ENCODE data around the gene CENPP.

CENPP gene

DNA sequence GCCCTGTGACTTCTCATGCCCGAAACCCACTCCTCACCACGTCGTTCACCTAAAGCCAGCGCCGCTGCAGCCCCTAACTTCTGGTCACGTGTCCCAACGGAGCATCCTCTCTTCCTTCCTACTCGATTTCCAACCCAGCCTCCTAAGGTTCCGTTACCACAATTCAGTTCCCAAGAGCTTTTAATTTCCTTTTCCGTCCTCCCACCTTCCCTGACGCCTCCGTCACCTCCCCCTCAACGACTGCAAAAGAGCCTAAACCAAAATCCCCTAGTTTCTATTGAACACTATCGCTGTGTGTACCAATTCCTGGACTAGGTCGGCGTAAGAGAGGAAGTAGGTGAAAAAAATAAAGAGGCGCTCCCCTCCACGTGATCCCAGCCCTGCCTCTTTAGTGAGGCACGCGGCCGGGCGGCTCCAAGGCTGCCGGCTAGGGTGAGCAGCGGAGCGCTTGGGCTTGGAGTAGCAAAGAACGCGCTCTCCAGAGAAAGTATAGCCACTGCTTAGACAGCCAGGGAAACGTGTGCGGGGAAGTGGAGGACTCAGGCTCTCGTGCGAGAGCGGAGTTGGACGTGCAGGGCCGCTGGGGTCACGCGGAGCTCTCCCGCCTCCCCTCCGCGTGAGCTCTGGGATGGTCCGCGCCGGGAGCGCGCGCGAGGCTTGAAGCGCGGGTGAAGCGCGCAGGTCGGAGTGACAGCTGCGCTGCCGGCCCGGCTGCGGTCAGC lies at the start of gene CENPP, which contains the start of gene NOL8:
CENPP (plus strand) TSS at position 685 of the 722 bp plus-strand sequence.
NOL8 (minus strand) TSS at position 82 of the 722 bp plus-strand sequence. CDS start 1,189 bp downstream, outside the sequence.
- DNase-seq, result peak; percentile 95

DNA sequence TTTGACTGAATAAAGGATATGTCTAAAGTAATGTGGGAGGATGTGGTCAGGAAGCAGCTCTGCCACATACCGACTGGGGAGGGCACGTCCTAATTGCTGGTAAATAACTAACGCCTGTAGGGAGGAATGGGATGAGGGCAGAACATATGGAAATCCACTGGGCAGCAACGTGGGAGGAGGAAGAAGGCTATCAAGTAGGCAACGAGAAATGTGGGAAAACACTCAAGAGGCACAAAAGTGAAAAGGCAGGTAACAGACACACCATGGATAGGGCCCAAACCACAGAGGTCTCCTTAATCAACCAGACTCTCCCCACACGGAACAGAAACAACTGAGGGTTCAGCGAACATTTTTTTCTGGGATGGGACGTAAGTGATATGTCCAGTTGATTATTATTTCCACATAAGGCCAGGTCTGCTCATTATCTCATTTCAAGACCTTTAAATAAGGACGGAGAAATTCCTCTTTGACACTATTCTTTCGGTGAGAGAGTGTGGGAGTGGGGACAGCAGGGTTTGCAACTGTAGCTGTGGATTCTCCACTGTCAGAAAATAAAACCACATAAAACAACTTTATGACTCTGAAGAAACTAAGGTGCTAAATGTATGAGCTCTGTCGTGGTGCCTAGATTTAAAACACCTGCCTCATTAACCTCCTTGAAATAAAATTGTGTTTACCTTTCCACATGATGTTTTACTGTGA lies 49.3 kb upstream of the CENPP start:
- no peak for DNase-seq

DNA sequence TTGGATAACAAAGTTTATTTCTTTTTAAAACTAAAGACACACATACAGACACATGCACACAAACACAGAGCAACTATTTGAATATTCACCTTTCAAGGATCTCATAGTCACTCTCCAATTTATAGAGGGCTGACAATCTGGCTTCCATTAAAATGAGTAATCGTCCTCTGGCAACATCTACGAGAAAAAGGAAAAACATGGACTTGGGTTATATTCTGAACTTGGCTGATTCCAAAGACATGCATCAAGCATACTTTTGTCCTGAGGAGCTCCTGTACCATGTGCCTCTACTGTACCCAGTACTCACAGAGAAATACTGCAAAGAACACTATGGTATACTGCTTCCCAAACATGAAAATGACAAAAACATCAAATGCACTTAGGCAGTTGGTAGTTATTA lies 47.6 kb upstream of the CENPP start:
- no peak for DNase-seq

DNA sequence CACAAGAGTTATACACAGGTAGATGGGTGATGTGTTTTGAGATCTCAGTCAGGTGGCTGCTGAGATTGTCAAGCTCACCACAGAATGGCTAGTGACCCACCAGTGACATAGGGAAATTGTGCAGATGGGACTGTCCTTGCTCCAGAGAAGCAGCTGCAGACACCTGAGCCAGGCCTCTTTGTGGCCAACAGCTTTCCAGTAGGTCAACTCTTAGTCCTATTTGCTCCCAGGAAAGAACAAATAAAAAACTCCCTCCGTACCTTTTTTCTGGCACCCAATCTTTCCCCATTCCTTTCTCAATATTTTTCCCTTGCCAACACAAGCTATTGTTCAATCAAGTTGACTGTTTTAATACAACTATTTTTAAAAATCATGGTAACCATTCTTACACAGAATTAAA lies 46.5 kb upstream of the CENPP start:
- no peak for DNase-seq

DNA sequence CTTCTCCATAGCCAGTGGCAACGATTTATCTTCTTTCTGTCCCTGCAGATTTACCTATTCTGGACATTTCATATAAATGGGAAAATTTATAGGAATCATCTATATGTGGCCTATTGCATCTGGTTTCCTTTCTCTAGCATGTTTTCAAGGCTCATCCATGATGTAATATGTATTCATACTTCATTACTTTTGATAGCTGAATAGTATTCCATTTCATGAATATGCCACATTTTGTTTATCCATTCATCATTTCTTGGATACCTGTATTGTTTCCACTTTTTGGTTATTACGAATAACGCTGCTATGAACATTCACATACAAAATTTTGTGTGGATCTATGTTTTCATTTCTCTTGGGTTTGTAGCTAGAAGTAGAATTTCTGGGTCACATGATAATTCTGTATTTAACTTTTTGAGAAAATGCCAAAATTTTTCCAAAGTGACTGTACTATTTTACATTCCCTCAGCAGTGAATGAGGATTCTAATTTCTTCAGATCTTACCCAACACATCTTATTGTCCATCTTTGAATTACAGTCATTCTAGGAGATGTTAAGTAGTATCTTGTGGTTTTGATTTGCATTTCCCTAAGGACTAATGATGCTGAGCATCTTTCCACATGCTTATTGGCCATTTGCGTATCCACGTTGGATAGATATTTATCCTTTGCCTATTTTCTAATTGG lies 35.9 kb upstream of the CENPP start:
- no peak for DNase-seq

DNA sequence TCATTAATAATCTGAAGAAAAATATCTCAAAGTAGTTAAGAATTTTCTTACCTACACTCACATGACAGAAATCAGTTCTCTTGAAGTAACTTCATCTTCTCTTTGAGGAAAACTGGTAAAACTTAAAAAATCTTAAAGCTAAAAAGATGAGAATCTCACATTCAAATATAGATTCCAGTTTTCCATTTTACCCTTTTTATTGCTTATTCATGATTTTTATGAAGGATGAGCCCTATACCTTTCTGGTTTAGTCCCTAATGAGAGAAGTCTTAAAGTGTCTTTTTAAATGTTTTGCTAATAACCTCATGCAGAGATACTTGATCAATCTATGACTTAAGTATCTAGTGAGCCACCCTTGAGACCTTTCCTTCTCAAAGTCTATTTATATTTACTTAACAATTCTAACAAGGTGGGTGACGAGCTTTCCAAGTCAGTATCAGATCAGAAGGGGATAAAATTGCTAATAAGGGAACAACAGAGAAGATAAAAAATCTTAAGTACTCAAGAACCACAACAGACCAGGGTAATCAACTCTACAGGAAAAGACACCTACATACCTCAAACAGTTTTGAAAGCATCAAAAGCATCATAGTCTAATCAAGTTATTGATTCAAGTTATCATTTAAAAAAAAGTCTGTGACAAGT lies 34.8 kb upstream of the CENPP start:
- DNase-seq, result no peak

DNA sequence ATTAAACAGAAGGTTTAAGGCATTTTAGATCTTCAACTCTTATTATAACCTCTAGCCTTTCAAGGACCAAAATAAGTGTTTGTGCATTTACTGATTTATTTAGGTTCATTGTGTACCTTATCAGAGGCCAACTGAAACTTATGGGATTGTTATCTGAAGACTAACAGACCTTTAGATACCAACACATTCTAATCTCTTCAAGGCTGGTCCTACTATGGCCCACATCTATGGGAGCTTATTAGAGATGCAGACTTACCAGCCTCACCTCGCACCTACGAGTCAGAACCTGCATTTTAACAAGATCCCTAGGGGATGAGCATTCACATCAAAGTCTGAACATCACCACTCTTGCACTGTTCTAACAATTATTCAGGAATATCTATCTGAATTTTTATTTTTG lies 34.2 kb upstream of the CENPP start:
- no peak for DNase-seq

DNA sequence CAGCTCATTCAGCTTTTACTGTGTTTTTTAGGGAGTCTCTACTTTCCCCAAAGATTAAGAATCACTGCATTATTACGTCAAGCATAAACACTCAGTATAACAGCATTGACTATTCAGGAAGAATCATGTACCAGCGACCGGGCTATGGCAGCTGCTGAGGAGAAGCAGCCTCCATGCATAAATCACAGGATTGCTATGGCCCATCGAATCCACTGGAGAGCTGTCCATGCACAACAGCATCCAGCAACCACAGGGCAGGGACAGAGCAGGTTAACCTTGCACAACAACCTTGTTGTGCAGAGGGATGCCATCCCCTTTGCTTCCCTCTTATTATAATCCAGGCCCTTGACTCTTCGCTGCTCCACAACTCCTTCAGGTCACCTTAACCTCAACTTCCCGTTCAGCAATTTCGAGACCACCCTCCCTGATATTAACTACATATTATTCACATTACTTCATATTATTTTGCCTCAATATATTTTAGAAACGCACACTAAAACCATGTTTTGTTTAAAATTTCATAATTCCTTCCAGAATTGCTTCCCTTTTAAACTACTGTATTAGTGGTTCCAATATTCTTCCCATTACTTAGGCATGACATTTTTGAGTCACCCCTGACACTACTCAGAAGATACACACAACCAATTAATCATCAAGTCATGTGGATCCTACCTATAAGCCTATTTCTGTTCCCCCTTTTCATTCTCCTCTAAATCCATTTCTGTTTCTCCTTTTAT lies 33.2 kb upstream of the CENPP start:
- DNase-seq, result no peak

DNA sequence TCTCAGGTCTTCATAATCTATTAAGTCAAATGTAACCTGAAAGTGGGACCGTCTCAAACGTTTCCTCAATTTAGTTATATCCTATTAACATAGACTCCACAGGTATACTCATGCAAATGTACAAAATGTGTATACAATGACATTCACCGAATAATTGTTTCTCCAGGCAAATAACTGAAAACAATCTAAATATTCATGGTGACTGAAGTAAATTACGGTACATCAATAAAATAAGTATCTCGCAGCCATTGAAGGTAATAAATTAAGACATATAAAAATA lies 32.7 kb upstream of the CENPP start:
- no peak for DNase-seq

DNA sequence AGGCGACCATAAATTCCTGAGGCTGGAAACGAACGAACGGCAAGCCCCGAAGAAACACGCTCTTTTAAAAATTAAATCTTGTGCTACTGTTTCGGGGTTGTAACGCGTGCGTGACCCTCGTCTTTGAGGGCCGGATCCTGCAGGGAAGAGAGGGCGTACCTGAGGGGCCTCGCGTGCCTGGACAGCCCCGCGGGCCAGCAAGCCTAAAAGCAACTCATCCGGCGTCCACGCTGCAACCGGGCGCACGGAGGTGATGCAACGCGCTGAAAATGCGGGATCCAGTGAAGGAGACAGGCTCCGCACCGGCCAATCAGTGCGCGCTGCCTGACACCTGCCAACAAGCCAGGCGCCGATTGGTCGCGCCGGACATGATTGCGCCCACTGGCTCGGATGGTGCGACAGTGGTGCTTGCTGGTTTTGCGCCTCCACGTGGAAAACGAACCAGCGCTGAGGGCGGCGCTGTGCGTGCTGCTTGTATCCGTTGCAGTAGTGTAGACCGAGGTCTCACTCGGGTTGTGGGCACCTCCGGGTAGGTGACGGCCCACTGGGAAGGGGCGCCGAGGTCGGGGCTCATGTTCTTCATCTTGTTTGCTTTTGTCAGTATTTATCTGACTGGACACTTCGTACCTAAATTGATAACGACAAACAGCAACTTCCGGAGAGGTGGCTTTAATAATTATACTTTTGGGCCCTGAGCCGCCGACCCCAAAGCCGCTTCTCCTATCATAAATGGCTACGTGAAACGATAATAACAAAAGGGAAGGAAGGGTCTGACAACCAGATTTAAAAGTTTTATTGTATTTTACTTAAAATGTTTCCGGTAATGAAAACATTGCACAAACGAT lies 32.1 kb upstream of the CENPP start, which contains the start of gene IARS1:
IARS1 (minus strand) TSS at position 246 of the 845 bp plus-strand sequence. CDS start 4,278 bp downstream, outside the sequence.
- peak; percentile 94 for DNase-seq

DNA sequence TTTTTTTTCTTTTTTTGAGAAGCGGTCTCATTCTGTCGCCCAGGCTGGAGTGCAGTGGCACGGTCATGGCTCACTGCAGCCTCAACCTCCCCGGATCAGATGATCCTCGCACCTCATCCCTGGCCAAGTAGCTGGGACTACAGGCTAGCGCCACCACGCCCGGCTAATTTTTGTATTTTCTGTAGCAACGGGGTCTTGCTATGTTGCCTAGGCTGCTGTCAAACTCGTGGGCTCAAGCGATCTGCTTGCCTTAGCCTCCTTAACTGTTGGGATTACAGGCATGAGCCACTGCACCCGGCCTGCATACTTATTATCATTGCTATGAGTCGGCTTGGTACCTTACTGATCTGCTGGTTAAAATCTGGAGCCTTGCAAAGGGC lies 31.5 kb upstream of the CENPP start:
- DNase-seq, result peak; percentile 1

DNA sequence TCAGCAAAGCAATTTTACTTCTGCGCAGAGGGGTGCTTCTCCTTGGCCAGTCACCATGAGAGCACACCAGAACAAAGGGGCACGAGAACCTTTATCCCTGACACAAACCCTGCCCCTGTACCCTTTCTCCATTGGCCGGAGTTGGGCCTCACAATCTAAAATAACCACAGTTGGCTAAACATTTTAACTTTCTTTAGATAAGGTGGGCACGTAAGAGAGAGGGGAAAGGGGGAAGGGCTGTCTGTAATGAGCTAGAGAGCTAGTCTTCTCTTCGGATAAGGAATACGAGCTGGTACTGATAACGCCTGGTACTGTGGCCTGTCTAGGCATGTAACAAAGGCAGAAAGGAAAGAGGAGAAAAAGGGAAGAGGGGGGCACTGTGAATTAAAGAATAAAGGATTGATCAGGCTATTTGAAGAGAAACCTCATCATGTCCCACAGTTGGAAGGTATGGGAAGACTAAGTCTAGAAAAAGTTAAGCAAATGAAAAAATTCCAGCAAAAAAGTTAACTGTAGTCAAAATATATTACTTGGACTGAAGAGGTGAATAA lies 30.4 kb upstream of the CENPP start:
- no peak for DNase-seq

DNA sequence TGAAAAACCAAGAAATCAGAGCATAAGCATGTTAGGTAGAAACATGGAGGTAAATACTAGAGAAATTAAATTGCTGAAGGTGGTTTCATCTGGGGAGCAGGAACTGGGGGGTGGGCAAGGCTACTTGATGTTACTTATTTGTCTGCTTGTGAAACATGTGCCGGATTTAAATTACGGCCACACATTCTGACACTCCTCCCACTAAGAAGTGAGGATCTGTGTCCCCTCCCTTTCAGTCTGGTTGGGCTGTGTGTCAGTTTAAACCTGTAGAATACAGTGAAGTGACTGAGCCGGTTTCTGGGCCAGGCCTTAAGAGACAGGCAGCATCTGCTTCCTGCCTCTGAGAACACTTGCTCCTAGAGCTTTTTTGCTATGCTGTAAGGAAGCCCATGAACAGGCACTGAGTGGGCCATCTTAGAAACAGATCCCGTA lies 29.9 kb upstream of the CENPP start:
- no peak for DNase-seq

DNA sequence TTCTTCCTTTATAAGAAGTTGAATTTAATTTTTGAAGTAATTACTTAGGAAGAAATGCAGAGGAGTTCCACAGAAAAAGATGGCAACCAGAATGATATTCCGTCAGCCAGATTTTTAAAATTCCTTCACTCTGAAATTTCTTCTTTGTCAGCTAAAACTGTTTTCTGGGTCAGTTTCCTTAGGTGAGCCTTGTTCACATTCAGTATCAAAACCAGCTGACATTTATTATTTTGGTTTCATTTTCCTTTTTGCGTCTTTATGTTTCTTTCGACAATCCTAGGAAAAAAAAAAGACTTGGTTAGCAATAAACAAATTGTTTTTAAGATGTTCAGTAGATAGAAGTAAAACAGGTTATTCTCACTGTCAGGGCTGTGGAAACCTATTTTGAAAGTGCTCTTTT lies 28.1 kb upstream of the CENPP start:
- no peak for DNase-seq

DNA sequence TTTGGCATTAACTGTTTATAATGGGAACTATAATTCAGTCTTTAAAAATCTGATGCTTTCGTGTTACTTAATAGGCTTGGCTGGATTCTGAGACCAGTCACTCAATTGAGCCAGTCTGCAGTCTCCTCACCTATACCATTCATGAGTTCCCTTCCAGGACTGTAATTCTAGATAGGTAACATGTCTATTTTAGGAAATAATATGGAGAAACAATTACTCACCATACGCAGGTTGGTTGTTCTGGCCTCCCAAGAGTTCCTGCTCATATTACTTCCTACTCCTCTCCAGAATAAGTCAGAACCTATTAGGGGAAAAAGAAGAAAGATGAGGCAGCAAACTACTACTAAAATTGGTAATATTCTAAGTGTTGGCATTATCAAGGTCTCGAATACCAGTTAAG lies 27.7 kb upstream of the CENPP start:
- no peak for DNase-seq

DNA sequence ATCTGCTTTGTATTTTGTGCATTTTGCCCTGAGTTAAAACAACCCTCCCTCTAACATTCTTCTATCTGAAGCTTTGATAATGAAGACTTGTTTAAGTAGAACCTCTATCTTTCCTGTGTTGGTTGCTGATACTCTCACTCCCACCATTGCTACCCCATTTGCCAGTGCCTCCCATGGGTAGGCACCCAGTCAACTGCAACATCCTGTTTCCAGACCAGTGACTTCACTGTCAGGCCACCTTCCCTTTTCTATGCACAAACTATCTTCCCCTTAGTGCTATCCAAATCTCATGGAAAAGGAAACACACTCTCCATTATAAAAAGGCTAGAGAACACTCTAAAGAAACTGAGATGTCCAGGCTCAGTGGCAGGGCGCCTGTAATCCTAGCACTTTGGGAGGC lies 26.6 kb upstream of the CENPP start:
- DNase-seq, result no peak

DNA sequence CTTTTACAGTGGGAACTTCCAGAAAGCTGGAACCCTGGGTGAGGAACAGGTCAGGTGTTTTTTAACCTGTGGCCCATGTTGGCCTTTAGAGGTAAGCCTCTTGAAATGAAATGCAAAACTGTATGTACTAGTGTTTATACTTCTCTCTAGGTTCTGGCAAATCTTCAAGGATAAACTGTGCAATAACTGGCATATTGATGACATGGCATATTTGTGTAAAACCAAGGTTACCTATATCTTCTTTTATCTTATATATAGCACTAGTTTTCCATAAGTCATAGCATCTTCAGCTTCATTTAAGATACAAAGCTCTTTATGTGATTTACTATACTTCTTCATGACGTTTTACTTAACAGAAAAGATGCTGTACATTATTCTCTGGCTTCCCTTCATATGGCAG lies 24.8 kb upstream of the CENPP start:
- no peak for DNase-seq

DNA sequence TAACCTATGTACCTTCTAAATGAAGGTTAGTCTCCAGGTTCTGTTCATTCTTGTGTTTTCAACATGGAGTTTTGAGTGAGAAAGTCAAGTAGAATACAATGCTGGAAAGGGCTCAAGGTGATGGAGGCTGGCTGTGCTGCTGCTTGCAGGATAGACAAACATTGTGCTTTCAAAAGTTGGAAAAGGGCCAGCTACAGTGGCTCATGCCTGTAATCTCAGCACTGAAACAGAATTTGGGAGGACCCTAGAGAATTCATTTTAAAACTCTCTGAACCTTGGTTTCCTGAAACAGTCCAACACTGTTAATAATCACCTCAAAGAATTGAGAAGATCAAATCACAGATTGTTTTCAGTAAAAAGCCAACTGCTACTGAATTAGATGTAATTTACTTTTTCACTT lies 16.9 kb upstream of the CENPP start:
- no peak for DNase-seq

DNA sequence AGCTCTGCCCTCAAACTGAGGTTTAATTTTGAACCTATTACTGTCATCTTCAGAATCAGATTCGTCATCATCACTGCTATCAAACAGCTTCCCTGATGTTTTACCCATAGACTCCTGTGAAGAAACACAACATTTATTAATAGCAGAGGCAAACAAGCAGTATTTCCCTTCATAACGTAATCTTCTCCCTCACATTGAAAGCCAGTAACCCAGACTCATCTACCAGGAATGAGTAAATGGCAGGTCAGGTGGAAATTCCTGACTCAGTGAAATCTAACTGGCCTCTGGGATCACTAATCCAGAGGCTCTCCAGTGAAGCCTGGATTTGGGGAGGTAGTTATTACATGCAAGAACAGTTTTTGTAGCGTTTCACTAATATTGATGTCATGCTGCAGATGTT lies 15.2 kb upstream of the CENPP start:
- no peak for DNase-seq

DNA sequence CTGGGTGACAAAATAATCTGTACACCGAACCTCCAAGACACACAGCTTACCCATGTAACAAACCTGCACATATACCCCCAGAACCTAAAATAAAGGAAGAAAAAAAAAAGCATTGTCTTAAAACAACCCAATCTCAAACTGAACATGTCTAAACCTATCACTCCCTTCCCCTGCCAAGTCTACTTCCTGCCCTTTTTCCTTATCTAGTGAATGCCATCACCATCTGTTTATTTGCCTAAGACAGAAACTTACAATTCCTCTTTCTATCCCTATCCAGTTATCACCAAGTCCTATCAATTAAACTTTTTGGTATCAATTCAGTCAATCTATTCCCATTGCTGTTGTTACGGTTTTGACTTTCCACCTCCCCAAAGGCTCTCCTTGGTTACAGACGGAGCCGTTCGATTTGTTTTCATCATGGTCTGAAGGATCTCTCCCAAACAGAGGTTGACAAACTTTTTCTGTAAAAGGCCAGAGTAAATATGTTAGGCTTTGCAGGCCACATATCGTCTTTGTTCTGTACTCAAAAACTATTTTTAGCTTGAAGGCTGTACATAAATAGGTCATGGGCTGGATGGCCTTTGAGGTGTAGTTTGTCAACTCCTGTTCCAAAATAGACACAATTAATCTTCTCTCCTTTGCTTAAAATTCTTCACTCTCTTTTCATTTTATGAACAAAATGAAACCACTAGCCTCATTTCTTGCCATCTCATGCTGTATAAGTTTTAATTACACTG lies 12.7 kb upstream of the CENPP start:
- DNase-seq, result no peak

DNA sequence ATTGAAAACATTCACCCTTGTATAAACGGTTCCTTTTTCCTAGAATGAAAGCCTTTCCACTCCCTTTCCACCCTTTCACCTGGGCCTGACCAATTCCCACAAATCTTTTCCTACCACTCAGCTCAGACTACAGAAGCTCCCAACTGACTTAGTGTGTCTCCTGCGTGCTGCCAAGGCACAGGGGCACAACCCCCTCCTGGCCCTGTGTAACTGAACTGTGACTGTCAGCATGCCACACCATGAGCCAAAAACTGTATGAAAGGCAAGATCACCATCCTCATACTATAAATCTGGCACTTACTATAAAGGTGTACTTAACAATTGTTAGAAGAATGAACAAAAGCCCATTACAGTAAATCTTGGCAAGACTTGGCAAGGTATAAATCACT lies 12.1 kb upstream of the CENPP start:
- DNase-seq, result no peak

Data from NCI-H1417 treated with DMSO at 0.1 percent for 48 hours (cell line).